SK-N-SH (cell line): ENCODE measurements around the gene FAM234A. TPM values are rescaled to one million over a fixed set of nuclear protein-coding genes. Genes with fewer than 3 reads are reported as not detected.

ENCODE experiments used
- CTCF ChIA-PET: fragments of 300-600, 350-600 bp; formaldehyde crosslinking; extraction: SDS; loops from one replicate; lab custom pipeline; 2021; lab: Yijun Ruan, JAX
- POLR2A ChIA-PET: fragments of 350-600 bp; sonication (Branson Sonifier 250); formaldehyde crosslinking; extraction: SDS; loops from one replicate; lab custom pipeline; 2020; ENCODE audit warnings: antibody characterized with exemption, inconsistent platforms; lab: Yijun Ruan, JAX
- DNase-seq: peaks from one replicate; pipeline ENCODE4 v3.0.0; 2012
- H2AFZ ChIP-seq: fragments of 200-600 bp; sonication (generic); 2 replicates; pipeline ENCODE4 v1.8.1; 2016; ENCODE audit warnings: antibody characterized with exemption, mild to moderate bottlenecking, low read depth
- H3F3A ChIP-seq: fragments of 200-600 bp; sonication (generic); replicated peaks from 2 replicates; pipeline ENCODE3; 2016; ENCODE audit warnings: antibody characterized with exemption, mild to moderate bottlenecking; ENCODE audit not compliant: insufficient read depth
- H3K27ac ChIP-seq, 2 experiments: fragments of 200-500 bp in 1 of 2; fragments of 200-600 bp in 1 of 2; sonication (Bioruptor generic) in 1 of 2; sonication (generic), shearing (Covaris generic) in 1 of 2; 2 replicates each; pipeline versions ENCODE4 v1.5.1 to v1.6.1; 2014 to 2016; ENCODE audit warnings: low read depth in 2 of 2, inconsistent platforms in 1 of 2, low read length in 1 of 2, mild to moderate bottlenecking in 1 of 2, mixed read lengths in 1 of 2
- H3K27me3 ChIP-seq: fragments of 200-600 bp; sonication (generic), shearing (Covaris generic); 2 replicates; pipeline ENCODE4 v1.6.1; 2016; ENCODE audit warnings: mixed run types; ENCODE audit not compliant: insufficient read depth
- H3K36me3 ChIP-seq, 2 experiments: fragments of 200-500 bp in 1 of 2; fragments of 200-600 bp in 1 of 2; sonication (Bioruptor generic) in 1 of 2; sonication (generic) in 1 of 2; replicated peaks in 1 of 2; 2 replicates each; pipeline versions ENCODE3 to v1.5.1; 2014 to 2016; ENCODE audit warnings: low read length in 1 of 2, mild to moderate bottlenecking in 1 of 2; ENCODE audit not compliant: insufficient read depth in 2 of 2, control insufficient read depth in 1 of 2
- H3K4me1 ChIP-seq, 2 experiments: fragments of 200-500 bp in 1 of 2; fragments of 200-600 bp in 1 of 2; sonication (Bioruptor generic) in 1 of 2; sonication (generic), shearing (Covaris generic) in 1 of 2; 2 replicates each; pipeline versions ENCODE4 v1.5.1 to v1.6.1; 2014 to 2016; ENCODE audit warnings: low read depth in 1 of 2, low read length in 1 of 2, mixed run types in 1 of 2; ENCODE audit not compliant: insufficient read depth in 2 of 2, control insufficient read depth in 1 of 2
- H3K4me2 ChIP-seq: fragments of 200-600 bp; sonication (generic), shearing (Covaris generic); 2 replicates; pipeline ENCODE4 v1.6.1; 2017; ENCODE audit warnings: mixed run types
- H3K4me3 ChIP-seq, 2 experiments: fragments of 200-500 bp in 1 of 2; fragments of 200-600 bp in 1 of 2; sonication (Bioruptor generic) in 1 of 2; sonication (generic), shearing (Covaris generic) in 1 of 2; 2 replicates each; pipeline versions ENCODE4 v1.5.1 to v1.8.1; 2014 to 2016; ENCODE audit warnings: low read depth in 2 of 2, inconsistent platforms in 1 of 2, low read length in 1 of 2, mild to moderate bottlenecking in 1 of 2, mixed read lengths in 1 of 2, moderate library complexity in 1 of 2
- H3K79me2 ChIP-seq: fragments of 200-600 bp; sonication (generic); 2 replicates; pipeline ENCODE4 v1.8.1; 2017; ENCODE audit warnings: mild to moderate bottlenecking; ENCODE audit not compliant: insufficient read depth
- H3K9ac ChIP-seq: fragments of 200-600 bp; sonication (generic); 2 replicates; pipeline ENCODE4 v1.6.1; 2017; ENCODE audit warnings: mixed run types
- H3K9me2 ChIP-seq: fragments of 200-600 bp; sonication (generic); 2 replicates; pipeline ENCODE4 v1.6.1; 2017; ENCODE audit warnings: mixed run types
- H3K9me3 ChIP-seq: fragments of 200-600 bp; sonication (generic); 2 replicates; pipeline ENCODE4 v1.6.1; 2017; ENCODE audit warnings: mixed run types, mild to moderate bottlenecking, moderate library complexity
- H4K20me1 ChIP-seq: fragments of 200-600 bp; sonication (generic); 2 replicates; pipeline ENCODE4 v1.6.1; 2017; ENCODE audit warnings: mild to moderate bottlenecking, mixed run types; ENCODE audit not compliant: insufficient read depth
- ELF1 ChIP-seq: IDR thresholded peaks from 2 replicates; pipeline ENCODE4 v1.4.0; 2012
- FOSL2 ChIP-seq: IDR thresholded peaks from 2 replicates; pipeline ENCODE4 v1.4.0; 2012; ENCODE audit warnings: low read depth, mild to moderate bottlenecking, moderate library complexity, borderline replicate concordance
- FOXJ3 ChIP-seq: sonication (generic); formaldehyde crosslinking; IDR thresholded peaks from 2 replicates; pipeline ENCODE4 v1.5.1; 2020; ENCODE audit warnings: mild to moderate bottlenecking, missing genetic modification reagents
- MAX ChIP-seq: IDR thresholded peaks from 2 replicates; pipeline ENCODE4 v1.4.0; 2012; ENCODE audit warnings: low read depth
- MEF2A ChIP-seq: IDR thresholded peaks from 2 replicates; pipeline ENCODE4 v1.4.0; 2012; ENCODE audit warnings: low read depth, borderline replicate concordance
- MXI1 ChIP-seq: IDR thresholded peaks from 2 replicates; pipeline ENCODE4 v1.6.1; 2012; ENCODE audit warnings: mild to moderate bottlenecking, low read depth, low read length, improper control_type of control experiment
- NFIC ChIP-seq: IDR thresholded peaks from 2 replicates; pipeline ENCODE4 v1.4.0; 2012; ENCODE audit warnings: borderline replicate concordance
- NRF1 ChIP-seq: IDR thresholded peaks from 2 replicates; pipeline ENCODE4 v1.6.1; 2012; ENCODE audit warnings: low read depth, mild to moderate bottlenecking, low read length
- RAD21 ChIP-seq: IDR thresholded peaks from 2 replicates; pipeline ENCODE4 v1.6.1; 2012; ENCODE audit warnings: mild to moderate bottlenecking, low read length
- SIN3A ChIP-seq: IDR thresholded peaks from 2 replicates; pipeline ENCODE4 v1.6.1; 2012; ENCODE audit warnings: low read depth, mild to moderate bottlenecking, low read length, moderate library complexity, borderline replicate concordance
- SMC3 ChIP-seq: IDR thresholded peaks from 2 replicates; pipeline ENCODE4 v1.6.1; 2012; ENCODE audit warnings: low read depth, low read length, improper control_type of control experiment
- TAF1 ChIP-seq: IDR thresholded peaks from 2 replicates; pipeline ENCODE4 v1.6.1; 2012; ENCODE audit warnings: low read depth, mild to moderate bottlenecking, low read length, moderate library complexity, borderline replicate concordance
- TEAD4 ChIP-seq: IDR thresholded peaks from 2 replicates; pipeline ENCODE4 v1.4.0; 2012; ENCODE audit warnings: mild to moderate bottlenecking, borderline replicate concordance; ENCODE audit not compliant: insufficient read depth
- USF1 ChIP-seq: IDR thresholded peaks from 2 replicates; pipeline ENCODE4 v1.4.0; 2012; ENCODE audit warnings: low read depth, borderline replicate concordance
- YY1 ChIP-seq: IDR thresholded peaks from 2 replicates; pipeline ENCODE4 v1.4.0; 2012; ENCODE audit warnings: low read depth, mild to moderate bottlenecking
- WGBS: methylation state at CpG from one replicate; pipeline ENCODE4 v1.1.6; 2017; ENCODE audit warnings: low lambda C conversion rate; 5-methylcytosine and 5-hydroxymethylcytosine counted together
- polyA plus RNA-seq, 3 experiments: library from polyadenylated mRNA; depleted of rRNA; stranded (reverse); fragments of >200 nt; gene quantifications; 2 replicates each; pipeline ENCODE4 v1.2.3, GENCODE V29; 2012
- TF ChIP-seq, protein P1 (sequence below): fragments of 150-350 bp; IDR thresholded peaks from 2 replicates; pipeline ENCODE4 v1.6.1; 2016; ENCODE audit warnings: mild to moderate bottlenecking, low read depth, low read length
- TF ChIP-seq, protein P2 (sequence below): IDR thresholded peaks from 2 replicates; pipeline ENCODE4 v1.6.1; 2012; ENCODE audit warnings: mild to moderate bottlenecking, low read depth, low read length, moderate library complexity

The FAM234A gene
- polyA plus RNA-seq, 1 of the 3 experiments (the other 2 are of a cell fraction) = 126 TPM

- DNase-seq = no peak
- H3K9ac ChIP-seq = no peak overlapping the region
- H3K4me1 ChIP-seq = no peaks in the 10 kb centered on the region
- no peak overlapping the region for H2AFZ ChIP-seq
- no peaks in the 10 kb centered on the region for H3K36me3 ChIP-seq
- H4K20me1 ChIP-seq = no peaks in the 10 kb centered on the region
- H3K4me2 ChIP-seq = no peak overlapping the region
- H3K27ac ChIP-seq = no peak overlapping the region
- peaks cover 49% of the 10 kb centered on the region for H3K79me2 ChIP-seq
- no peaks in the 10 kb centered on the region for H3K9me3 ChIP-seq
- no peak overlapping the region for H3K4me3 ChIP-seq
- no peaks in the 10 kb centered on the region for H3K9me2 ChIP-seq
- 94% methylated on average over 8 of the region's 8 CpGs for WGBS
- CTCF ChIA-PET = interaction anchor here (1.5 to 1.6 kb wide), 3 partner anchors 9 to 122 kb away, joined by 4 to 9 read pairs (median 6); partner anchors contain the start of gene HBQ1
- POLR2A ChIA-PET = no interaction called here
- H3F3A ChIP-seq = peaks cover 6% of the 10 kb centered on the region
- H3K27me3 ChIP-seq = no peaks in the 10 kb centered on the region
- TF ChIP-seq ELF1 (no peak), TEAD4 (no peak), FOSL2 (no peak), NFIC (no peak), YY1 (no peak), NRF1 (no peak), FOXJ3 (no peak), RAD21 (no peak), SIN3A (no peak), TAF1 (no peak), MXI1 (no peak), SMC3 (no peak), MEF2A (no peak), MAX (no peak), USF1 (no peak)
- TF ChIP-seq, protein P1, sequence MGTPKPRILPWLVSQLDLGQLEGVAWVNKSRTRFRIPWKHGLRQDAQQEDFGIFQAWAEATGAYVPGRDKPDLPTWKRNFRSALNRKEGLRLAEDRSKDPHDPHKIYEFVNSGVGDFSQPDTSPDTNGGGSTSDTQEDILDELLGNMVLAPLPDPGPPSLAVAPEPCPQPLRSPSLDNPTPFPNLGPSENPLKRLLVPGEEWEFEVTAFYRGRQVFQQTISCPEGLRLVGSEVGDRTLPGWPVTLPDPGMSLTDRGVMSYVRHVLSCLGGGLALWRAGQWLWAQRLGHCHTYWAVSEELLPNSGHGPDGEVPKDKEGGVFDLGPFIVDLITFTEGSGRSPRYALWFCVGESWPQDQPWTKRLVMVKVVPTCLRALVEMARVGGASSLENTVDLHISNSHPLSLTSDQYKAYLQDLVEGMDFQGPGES = no peak
- TF ChIP-seq, protein P2, sequence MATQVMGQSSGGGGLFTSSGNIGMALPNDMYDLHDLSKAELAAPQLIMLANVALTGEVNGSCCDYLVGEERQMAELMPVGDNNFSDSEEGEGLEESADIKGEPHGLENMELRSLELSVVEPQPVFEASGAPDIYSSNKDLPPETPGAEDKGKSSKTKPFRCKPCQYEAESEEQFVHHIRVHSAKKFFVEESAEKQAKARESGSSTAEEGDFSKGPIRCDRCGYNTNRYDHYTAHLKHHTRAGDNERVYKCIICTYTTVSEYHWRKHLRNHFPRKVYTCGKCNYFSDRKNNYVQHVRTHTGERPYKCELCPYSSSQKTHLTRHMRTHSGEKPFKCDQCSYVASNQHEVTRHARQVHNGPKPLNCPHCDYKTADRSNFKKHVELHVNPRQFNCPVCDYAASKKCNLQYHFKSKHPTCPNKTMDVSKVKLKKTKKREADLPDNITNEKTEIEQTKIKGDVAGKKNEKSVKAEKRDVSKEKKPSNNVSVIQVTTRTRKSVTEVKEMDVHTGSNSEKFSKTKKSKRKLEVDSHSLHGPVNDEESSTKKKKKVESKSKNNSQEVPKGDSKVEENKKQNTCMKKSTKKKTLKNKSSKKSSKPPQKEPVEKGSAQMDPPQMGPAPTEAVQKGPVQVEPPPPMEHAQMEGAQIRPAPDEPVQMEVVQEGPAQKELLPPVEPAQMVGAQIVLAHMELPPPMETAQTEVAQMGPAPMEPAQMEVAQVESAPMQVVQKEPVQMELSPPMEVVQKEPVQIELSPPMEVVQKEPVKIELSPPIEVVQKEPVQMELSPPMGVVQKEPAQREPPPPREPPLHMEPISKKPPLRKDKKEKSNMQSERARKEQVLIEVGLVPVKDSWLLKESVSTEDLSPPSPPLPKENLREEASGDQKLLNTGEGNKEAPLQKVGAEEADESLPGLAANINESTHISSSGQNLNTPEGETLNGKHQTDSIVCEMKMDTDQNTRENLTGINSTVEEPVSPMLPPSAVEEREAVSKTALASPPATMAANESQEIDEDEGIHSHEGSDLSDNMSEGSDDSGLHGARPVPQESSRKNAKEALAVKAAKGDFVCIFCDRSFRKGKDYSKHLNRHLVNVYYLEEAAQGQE = no peak
Measured at GRCh38 chr16:240559-240958, 5.9 kb downstream of the FAM234A start.
